DMS153 treated with DMSO at 0.1 percent for 48 hours (cell line): Measurements from ENCODE around the gene PROB1.

ENCODE experiments used
- DNase-seq: peaks from one replicate; lab custom pipeline; 2025; ENCODE audit not compliant: unreplicated experiment; lab: John Stamatoyannopoulos, UW

The PROB1 gene

GRCh38 chr5:139341689-139342422 is 53.0 kb downstream of the PROB1 start, which contains the start of gene PAIP2:
Gene PAIP2 (plus strand): TSS chr5:139341854. CDS start chr5:139363785, 21,931 bp downstream.
- peak; percentile 61 for DNase-seq

- DNase-seq = no peak
These were observed 53.7 kb downstream of the PROB1 start for GRCh38 chr5:139341187-139341688.
